ENCODE results near the gene TKT. TPM values are rescaled to one million over a fixed set of nuclear protein-coding genes. Genes with fewer than 3 reads are reported as not detected.

Gene TKT
- polyA plus RNA-seq, 1 experiment = 220 TPM

GRCh38 chr3:53181528-53181927 is 74.3 kb downstream of the TKT start:
- H3K27ac ChIP-seq (ENCODE audit: low read depth, low read length) = no peak overlapping the region
- CTCF ChIA-PET = interaction anchor here (2.3 kb wide), 1 partner anchor 15 kb away, joined by 7 read pairs; no protein-coding TSS in a partner anchor
- H3K9me3 ChIP-seq (ENCODE audit: control insufficient read depth, insufficient read depth, low read length) = no peaks in the 10 kb centered on the region; the same call in 1 of the 2 replicates
- H3K27me3 ChIP-seq (ENCODE audit: control insufficient read depth, insufficient read depth, low read length) = no peaks in the 10 kb centered on the region
- POLR2A ChIA-PET = no interaction called here
- H3K4me3 ChIP-seq (ENCODE audit: low read depth, low read length) = no peak overlapping the region
- TF ChIP-seq CTCF (IDR thresholded peaks at IDR 0.05; ENCODE audit: low read depth, low read length) = no peak
- DNase-seq (ENCODE audit: low read depth, low spot score) = no peak

GRCh38 chr3:53181024-53181371 is 74.8 kb downstream of the TKT start:
- Histone ChIP-seq H3K4me3 (ENCODE audit: low read depth, low read length) (no peak overlapping the region), H3K9me3 (ENCODE audit: control insufficient read depth, insufficient read depth, low read length) (no peaks in the 10 kb centered on the region; the same call in 1 of the 2 replicates), H3K27me3 (ENCODE audit: control insufficient read depth, insufficient read depth, low read length) (no peaks in the 10 kb centered on the region), H3K27ac (ENCODE audit: low read depth, low read length) (no peak overlapping the region)
- TF ChIP-seq CTCF (IDR thresholded peaks at IDR 0.05; ENCODE audit: low read depth, low read length) = no peak
- ChIA-PET POLR2A (no interaction called here), CTCF (interaction anchor here (2.3 kb wide), 1 partner anchor 15 kb away, joined by 7 read pairs; no protein-coding TSS in a partner anchor)
- no peak for DNase-seq (ENCODE audit: low read depth, low spot score)

- no peak overlapping the region for H3K27ac ChIP-seq (ENCODE audit: low read depth, low read length)
- H3K9me3 ChIP-seq (ENCODE audit: control insufficient read depth, insufficient read depth, low read length) = no peaks in the 10 kb centered on the region; the same call in 1 of the 2 replicates
- CTCF ChIA-PET = interaction anchor here (2.3 kb wide), 1 partner anchor 16 kb away, joined by 7 read pairs; no protein-coding TSS in a partner anchor
- no peak overlapping the region for H3K4me3 ChIP-seq (ENCODE audit: low read depth, low read length)
- POLR2A ChIA-PET = no interaction called here
- DNase-seq (ENCODE audit: low read depth, low spot score) = no peak
- H3K27me3 ChIP-seq (ENCODE audit: control insufficient read depth, insufficient read depth, low read length) = no peaks in the 10 kb centered on the region
- no peak for TF ChIP-seq CTCF (IDR thresholded peaks at IDR 0.05; ENCODE audit: low read depth, low read length)
These were observed 75.4 kb downstream of the TKT start for GRCh38 chr3:53180305-53181023.

- CTCF ChIA-PET = interaction anchor here (0.8 kb wide), 1 partner anchor 17 kb away, joined by 3 read pairs; no protein-coding TSS in a partner anchor
These were observed 76.2 kb downstream of the TKT start for GRCh38 chr3:53179580-53179979.

More at GRCh38 chr3:53179580-53179979, 76.2 kb downstream of the TKT start:
- no peak for TF ChIP-seq CTCF (IDR thresholded peaks at IDR 0.05; ENCODE audit: low read depth, low read length)
- Histone ChIP-seq H3K9me3 (ENCODE audit: control insufficient read depth, insufficient read depth, low read length) (no peaks in the 10 kb centered on the region; the same call in 1 of the 2 replicates), H3K27ac (ENCODE audit: low read depth, low read length) (no peak overlapping the region), H3K27me3 (ENCODE audit: control insufficient read depth, insufficient read depth, low read length) (no peaks in the 10 kb centered on the region), H3K4me3 (ENCODE audit: low read depth, low read length) (no peak overlapping the region)
- DNase-seq (ENCODE audit: low read depth, low spot score) = no peak
- POLR2A ChIA-PET = no interaction called here

Measured in AG04450 (cell line).